Inflammatory macrophage (primary cell): ENCODE measurements around the gene CNIH3.

Experiments
- DNase-seq, 2 donors: peaks; one replicate each; pipeline ENCODE4 v3.0.0-alpha.2; 2020 to 2022

Gene CNIH3

GRCh38 chr1:224726441-224727182, 110.5 kb downstream of the CNIH3 start:
- DNase-seq = peak; percentile 97 to 98

- DNase-seq = peak; percentile 28 to 40
These were observed 111.5 kb downstream of the CNIH3 start for GRCh38 chr1:224727351-224728289.

DNA sequence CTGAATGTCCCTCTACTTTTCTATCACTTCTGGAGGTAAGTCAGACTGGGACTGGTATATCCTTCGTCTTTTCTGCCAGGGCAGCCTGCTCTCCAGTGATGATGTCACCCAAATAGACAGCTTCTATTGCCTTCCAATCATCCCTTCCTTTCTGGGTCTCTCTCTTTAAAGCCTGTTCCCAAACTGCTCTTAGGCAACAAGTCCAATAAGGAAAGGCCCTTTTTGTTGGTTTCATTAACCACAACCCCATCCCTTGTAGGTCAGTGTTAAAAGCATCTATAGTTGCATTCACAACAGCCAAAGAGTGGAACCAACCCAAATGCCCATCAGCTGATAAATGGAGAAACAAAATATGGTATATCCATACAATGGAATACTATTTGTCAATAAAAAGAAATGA, 114.4 kb downstream of the CNIH3 start:
- no peak for DNase-seq

- DNase-seq = peak in 1 of 2 donors; percentile 43
These were observed 114.8 kb downstream of the CNIH3 start for GRCh38 chr1:224730965-224731364.

DNA sequence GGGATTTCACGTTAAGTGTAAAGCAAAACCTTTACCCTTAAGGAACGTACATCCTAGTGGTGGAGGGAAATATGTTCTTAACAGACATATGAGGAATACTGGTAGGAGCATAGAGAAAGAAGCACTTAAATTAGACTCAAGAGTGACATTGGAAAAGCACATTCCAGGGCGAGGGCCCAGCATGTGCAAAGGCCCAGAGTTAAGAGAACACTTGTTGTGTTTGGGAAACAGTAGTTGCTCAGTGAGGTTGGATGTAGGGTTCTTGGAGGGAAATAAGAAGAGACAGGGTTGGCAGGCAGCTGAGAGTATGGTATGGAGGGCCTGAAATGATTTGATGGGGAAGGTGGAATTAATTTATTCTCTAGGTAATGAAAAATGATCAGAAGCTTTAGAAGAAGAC, 115.5 kb downstream of the CNIH3 start:
- DNase-seq = no peak

DNA sequence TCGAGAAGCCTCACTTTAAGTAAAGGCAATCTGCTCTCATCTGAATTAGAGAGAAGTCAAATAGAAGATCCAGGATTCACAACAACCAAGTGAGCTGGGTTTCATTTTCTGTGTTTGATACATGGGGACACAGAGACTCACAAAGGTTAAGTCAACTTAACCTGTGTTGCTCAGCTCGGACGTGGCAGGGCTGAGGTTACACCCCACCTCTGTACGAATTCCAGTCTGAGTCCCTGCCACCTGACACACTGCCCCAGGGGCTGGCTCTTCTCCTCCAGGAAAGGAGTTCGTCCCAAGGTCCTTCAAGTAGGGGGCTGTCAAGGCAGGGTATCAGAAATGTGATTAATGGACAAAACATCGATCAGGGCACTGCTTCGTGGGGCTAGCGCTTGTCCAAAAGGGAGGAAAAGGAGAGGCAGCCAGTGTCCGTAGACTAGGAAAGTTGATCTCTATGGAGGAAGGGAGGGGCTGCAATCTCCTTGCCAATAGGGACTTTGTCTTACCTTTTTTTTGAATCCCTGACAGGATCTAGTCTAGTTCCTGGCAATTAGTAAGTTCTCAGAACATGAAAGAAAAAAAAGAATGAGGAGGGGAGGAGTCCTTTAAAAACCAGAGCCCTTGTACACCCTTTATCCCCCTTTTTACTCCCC, 116.4 kb downstream of the CNIH3 start:
- DNase-seq = no peak

DNA sequence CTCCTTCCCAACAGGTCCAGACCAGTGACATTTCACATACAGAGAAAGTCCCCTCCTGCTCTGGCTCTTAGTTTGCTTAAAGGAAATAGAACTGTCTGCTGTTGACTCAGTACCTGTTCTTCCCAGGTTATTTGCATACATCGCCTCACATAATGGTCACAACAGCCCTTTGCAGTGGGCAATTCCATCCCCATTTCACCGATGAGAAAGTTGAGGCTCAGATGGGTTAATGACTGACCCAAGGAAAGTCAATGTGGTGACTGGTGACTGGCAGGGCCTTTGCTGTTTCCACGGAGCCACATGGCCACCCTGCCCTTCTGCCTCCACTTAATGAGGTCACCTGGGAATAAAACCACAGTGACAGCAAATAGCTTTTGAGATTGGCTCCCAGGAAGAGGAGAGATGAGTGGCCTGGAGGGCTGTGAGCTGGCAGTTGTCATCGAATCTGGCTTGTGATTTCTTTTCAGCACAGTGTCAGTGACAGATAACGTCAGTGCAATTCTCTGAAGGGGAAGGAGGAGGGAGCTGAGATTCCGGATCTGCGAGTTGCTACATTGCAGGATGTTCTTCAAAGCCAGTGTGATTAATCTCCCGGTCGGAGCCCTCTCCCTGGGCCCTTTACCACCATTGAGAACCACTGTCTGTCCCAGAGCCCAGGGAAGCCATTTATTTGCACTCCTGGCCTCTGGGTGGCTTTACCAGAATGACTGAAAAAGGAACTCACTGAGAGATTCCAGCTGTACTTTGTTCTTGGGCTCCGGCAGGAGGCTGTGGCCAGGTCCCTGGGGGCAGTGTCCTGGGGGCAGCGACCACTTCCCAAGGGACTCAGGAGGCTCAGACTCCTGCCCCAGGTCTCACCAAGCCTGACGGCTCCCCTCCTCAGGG, 117.2 kb downstream of the CNIH3 start:
- DNase-seq = peak; percentile 8 to 45

DNA sequence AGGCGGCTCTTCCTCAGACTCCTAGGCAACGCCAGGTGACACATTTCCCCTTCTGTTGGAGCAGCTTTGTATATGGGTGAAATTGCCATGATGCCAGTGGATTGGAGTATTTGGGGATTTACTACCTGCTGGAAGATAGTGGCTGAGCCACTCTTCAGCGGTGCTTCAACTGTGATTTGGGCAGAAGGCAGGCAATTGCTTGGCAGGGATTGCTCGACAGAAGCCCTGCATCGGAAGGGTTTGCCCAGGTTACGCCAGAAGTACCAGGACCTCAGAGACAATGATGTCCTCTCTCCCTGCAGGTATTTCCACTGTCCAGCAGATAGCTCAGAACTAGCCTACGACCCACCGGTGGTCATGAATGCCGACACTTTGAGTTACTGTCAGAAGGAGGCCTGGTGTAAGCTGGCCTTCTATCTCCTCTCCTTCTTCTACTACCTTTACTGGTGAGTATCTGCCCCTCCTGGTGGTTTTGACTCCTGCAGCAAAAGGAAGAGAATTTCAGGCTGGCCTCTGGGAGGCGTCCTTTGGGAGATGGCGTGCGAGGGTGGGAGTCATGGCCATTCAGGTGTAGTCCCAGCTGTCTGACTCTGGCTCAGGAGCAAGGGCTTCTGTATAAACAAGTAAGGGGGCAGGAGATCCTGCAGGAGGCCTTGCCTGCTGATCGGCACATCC, 118.3 kb downstream of the CNIH3 start:
- no peak for DNase-seq

- no peak for DNase-seq
These were observed 119.0 kb downstream of the CNIH3 start for GRCh38 chr1:224735159-224735558.

DNA sequence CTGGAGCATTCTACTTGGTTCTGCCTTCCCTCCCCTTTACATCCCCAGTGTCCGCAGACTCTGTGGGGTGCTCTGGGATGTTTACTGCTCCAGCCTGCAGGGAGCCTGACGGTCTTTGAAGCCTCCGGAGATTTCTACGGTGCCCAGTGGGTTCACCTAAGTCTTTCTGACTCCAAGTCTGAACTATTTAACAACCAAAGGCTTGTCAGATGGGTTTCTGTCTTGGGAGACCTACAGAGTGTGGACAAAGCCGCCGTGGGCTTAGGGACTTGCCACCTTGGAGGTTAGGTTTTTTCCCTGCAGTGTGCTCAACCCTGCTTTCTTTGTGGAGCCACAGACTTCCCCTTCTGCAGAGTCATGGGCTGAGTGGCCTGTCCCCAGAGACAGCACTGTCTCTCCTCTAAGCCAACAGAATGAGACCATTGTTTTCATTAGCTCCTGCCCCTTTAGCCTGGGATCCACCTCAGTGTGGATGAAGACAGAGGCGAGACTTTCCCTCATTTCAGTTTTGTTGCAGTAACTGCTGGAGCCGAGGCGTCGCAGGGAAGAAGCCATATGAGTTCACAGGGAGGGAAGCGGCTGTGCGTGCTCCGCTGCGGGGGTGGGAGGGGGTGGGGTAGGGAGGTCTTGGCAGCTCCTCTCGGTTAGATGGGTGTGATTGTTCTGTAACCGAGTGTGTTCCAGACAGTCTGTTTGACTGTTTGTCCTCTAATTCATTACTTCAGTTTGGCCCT, 120.7 kb downstream of the CNIH3 start:
- DNase-seq = peak; percentile 47 to 68

- no peak for DNase-seq
These were observed 121.2 kb downstream of the CNIH3 start for GRCh38 chr1:224737353-224737727.

DNA sequence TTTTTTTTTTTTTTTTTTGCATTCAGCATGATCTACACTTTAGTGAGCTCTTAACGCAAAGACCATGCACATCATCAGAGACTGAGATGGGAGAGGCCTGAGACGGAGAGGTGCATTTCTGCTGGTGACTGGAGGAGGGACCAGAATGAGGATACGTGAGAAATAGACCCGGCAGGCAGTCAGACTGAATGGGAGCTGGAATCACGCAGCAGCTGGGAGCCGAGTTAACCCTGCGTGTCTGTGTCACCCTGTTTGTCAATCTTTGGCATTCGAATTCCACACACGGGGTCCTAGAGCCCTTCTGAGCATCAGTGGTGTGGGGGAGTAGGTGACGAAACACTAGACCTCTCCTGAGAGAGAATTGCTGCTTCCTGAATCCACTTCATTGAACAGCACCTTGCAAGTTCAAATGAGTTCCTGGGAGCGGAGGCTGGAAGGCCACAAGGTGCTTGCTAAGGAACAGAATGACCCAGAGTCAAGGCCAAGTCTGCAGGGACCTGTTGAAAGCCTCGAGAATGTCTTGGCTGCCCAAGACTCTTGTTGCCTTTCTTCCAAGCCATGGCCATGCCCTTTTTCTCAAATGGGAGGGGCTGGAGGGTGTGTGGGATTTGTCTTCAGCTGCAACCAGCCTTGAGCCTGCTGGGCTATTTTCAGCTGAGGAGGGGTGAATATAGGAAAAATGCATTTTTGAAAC, 123.3 kb downstream of the CNIH3 start:
- DNase-seq = no peak

DNA sequence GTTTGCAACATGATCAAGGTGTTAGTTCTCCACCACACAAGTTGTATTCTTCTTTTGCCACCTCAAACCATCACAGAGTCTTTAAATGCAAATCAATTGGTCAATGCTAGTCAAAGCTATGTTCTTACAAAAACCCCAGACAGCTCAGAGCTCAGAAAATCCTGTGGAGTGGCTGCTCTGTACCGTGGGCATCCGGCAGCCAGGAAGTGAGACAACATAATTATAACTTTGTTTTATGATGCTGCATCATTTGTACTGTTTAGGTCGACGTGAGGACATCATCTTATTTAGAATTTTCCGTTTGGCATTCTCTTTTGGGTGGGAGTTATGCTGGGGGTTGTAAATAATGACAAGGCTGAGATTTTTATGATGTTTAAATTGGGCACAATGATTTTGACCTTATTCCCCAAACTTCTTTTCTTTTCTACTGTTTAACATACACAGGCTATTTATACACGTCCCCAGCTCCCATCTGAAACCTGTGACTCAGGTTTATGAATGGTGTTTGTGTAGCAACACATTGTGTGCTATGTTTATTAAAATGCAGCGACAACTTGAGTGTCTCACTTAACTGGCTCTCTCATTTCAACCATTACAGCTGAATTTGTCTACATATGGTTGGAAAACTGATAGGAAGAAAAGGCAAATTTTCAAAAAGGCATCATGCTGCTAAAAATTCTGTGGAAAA, 124.0 kb downstream of the CNIH3 start:
- no peak for DNase-seq

- no peak for DNase-seq
These were observed 124.6 kb downstream of the CNIH3 start for GRCh38 chr1:224740685-224741052.

DNA sequence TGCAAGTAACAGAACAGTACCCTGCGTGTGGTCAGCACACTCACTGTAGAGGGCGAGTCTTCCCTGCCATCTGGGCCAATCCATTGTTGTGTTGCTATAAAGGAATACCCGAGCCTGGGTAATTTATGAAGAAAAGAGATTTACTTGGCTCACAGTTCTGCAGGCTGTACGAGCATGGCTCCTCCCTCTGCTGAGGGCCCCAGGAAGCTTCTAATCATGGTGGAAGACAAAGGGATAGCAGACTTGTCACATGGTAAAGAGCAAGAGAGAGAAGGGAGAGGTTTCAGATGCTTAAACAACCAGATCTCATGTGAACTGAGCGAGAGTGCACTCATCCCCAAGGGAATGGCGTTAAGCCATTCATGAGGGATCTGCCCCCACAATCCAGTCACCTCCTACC, 126.2 kb downstream of the CNIH3 start:
- no peak for DNase-seq

DNA sequence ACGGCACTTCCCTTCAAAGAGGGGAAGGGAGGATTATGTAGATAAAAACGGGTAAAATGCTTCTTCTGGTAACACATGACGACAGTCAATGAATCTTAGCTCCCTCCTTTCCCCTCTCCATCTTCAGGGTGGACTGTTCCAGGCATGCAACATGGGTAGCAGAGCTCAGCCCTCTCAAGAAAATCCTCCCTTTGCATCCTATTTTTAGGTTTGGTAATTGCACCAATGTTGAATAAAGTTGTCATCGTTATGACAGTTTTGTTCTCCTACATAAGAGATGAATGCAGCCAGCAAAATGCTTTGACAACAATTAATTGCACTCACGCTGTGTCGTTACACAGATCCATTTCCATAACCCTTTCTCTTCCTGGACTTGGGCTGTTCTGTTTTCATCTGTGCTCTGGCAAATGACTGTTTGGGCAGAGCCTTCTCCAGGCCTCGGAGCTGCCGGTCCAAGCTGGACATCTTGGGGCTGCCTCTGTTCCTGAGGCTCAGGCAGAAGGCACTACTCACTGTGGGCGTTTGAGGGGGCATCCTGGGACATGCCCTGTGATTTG, 127.6 kb downstream of the CNIH3 start:
- no peak for DNase-seq

- DNase-seq = peak in 1 of 2 donors; percentile 18
These were observed 128.4 kb downstream of the CNIH3 start for GRCh38 chr1:224744521-224744920.

DNA sequence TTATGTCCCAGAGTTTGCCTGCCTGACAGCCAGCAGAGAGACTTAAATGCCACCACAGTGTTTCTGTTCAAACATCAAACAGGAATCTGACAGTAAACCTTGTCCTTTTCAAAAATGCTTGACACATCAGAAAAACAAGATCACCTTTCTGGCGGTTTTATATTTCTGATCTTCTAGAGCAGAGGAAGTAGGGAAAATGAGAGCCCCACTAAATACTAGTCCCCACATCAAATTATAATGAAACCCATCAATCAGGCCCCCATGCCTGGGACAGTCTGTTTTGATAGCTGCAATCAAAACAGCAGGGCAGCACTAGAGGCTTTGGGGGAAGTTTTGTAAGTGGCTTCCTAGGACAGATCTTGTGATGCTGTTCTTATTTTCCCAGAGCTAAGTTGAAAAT, 129.3 kb downstream of the CNIH3 start:
- peak in 1 of 2 donors; percentile 23 for DNase-seq

DNA sequence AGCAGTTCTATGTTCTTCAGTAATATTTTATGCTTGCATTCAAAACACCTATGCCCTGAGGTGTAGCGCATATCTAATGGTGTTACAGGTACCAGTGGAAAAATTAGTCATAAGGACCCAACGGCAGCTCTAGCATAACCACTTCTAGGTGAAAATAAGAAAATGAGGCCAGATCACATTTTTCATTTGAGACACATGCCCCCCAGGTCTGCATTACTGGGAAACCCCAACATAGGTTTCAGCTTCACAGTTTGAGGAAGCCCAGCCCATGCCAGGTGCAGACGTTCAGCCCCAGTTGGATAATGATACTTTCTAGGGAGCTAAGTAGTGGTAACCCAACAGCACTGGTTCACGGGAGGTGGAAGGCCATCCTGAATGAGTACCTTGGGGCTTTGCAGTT, 129.8 kb downstream of the CNIH3 start:
- DNase-seq = no peak
